Peyer's patch (tissue), 4 donors: ENCODE results near the gene AHRR. TPM values are rescaled to one million over a fixed set of nuclear protein-coding genes. Genes with fewer than 3 reads are reported as not detected.

ENCODE experiments used
- DNase-seq, 3 donors: peaks; one replicate each; pipeline ENCODE4 v3.0.0-alpha.2; 2017 to 2019
- H3K27ac ChIP-seq, 4 donors: fragments of 200-600 bp; sonication (generic); one replicate each; pipeline ENCODE4 v1.5.1; 2016 to 2019
- H3K27me3 ChIP-seq, 2 donors: fragments of 200-600 bp; sonication (generic); one replicate each; pipeline ENCODE4 v1.5.1; 2019
- H3K36me3 ChIP-seq, 3 donors: fragments of 200-600 bp; sonication (generic); one replicate each; pipeline ENCODE4 v1.5.1; 2016 to 2019
- H3K4me1 ChIP-seq, 4 donors: fragments of 200-600 bp; sonication (generic); one replicate each; pipeline ENCODE4 v1.5.1; 2016 to 2019
- H3K4me3 ChIP-seq, 4 donors: fragments of 200-600 bp; sonication (generic); 1 replicate in 3 of 4; 2 replicates in 1 of 4; pipeline ENCODE4 v1.5.1; 2016 to 2019; ENCODE audit warnings: mild to moderate bottlenecking in 1 of 4
- H3K9me3 ChIP-seq, 4 donors: fragments of 200-600 bp; sonication (generic); one replicate each; pipeline ENCODE4 v1.5.1; 2016 to 2019; ENCODE audit warnings: mild to moderate bottlenecking in 1 of 4
- CTCF ChIP-seq, 6 experiments: fragments of 450-650 bp in 4 of 6; fragments of 200-600 bp in 2 of 6; sonication (generic) in 1 of 6; IDR thresholded peaks; one replicate each; pipeline ENCODE4 v1.5.1; 2017 to 2019; ENCODE audit warnings: antibody characterized with exemption in 6 of 6, mild to moderate bottlenecking in 3 of 6, moderate library complexity in 1 of 6
- POLR2A ChIP-seq, 2 donors: fragments of 450-650 bp; IDR thresholded peaks; one replicate each; pipeline ENCODE4 v1.5.1; 2017; ENCODE audit warnings: antibody characterized with exemption in 2 of 2, mild to moderate bottlenecking in 2 of 2, moderate library complexity in 2 of 2
- total RNA-seq, 4 donors: library from RNA; depleted of rRNA; stranded (reverse); fragments of >200 nt; gene quantifications; one replicate each; pipeline ENCODE4 v1.1.0, GENCODE V29; 2016

Gene AHRR
- total RNA-seq, 4 donors from 2014 or later: 1.6 to 28.1 (median 2.4) TPM

GRCh38 chr5:416636-416960 lies 95.1 kb downstream of the AHRR start:
- H3K9me3 ChIP-seq: no peaks in the 10 kb centered on the region
- H3K36me3 ChIP-seq: no peaks in the 10 kb centered on the region
- DNase-seq: no peak
- H3K27ac ChIP-seq: peak overlapping the region in 1 of 4 donors; percentile 71
- TF ChIP-seq CTCF (IDR thresholded peaks at IDR 0.05) (no peak), POLR2A (IDR thresholded peaks at IDR 0.05) (no peak)
- H3K4me3 ChIP-seq: no peak overlapping the region
- no peaks in the 10 kb centered on the region for H3K27me3 ChIP-seq
- no peaks in the 10 kb centered on the region for H3K4me1 ChIP-seq

GRCh38 chr5:417301-418161 lies 96.0 kb downstream of the AHRR start:
- H3K4me1 ChIP-seq: no peaks in the 10 kb centered on the region
- H3K27ac ChIP-seq: no peak overlapping the region
- no peaks in the 10 kb centered on the region for H3K36me3 ChIP-seq
- peak in 1 of 3 donors; percentile 29 for DNase-seq
- TF ChIP-seq POLR2A (IDR thresholded peaks at IDR 0.05) (no peak), CTCF (IDR thresholded peaks at IDR 0.05) (no peak)
- no peak overlapping the region for H3K4me3 ChIP-seq
- H3K9me3 ChIP-seq: no peaks in the 10 kb centered on the region
- no peaks in the 10 kb centered on the region for H3K27me3 ChIP-seq

GRCh38 chr5:418162-419121 lies 96.9 kb downstream of the AHRR start:
- Histone ChIP-seq H3K4me3 (no peak overlapping the region), H3K27ac (no peak overlapping the region), H3K36me3 (no peaks in the 10 kb centered on the region), H3K4me1 (no peaks in the 10 kb centered on the region), H3K27me3 (no peaks in the 10 kb centered on the region), H3K9me3 (no peaks in the 10 kb centered on the region)
- peak in 1 of 3 donors; percentile 33 for DNase-seq
- TF ChIP-seq CTCF (IDR thresholded peaks at IDR 0.05) (no peak), POLR2A (IDR thresholded peaks at IDR 0.05) (no peak)

- no peaks in the 10 kb centered on the region for H3K9me3 ChIP-seq
- no peaks in the 10 kb centered on the region for H3K36me3 ChIP-seq
- TF ChIP-seq POLR2A (IDR thresholded peaks at IDR 0.05) (no peak), CTCF (IDR thresholded peaks at IDR 0.05) (no peak)
- no peak for DNase-seq
- H3K4me1 ChIP-seq: no peaks in the 10 kb centered on the region
- H3K4me3 ChIP-seq: no peak overlapping the region
- H3K27me3 ChIP-seq: no peaks in the 10 kb centered on the region
- no peak overlapping the region for H3K27ac ChIP-seq
Observed at GRCh38 chr5:419970-420369, 98.5 kb downstream of the AHRR start.

- no peak overlapping the region for H3K4me3 ChIP-seq
- H3K27ac ChIP-seq: no peak overlapping the region
- peak in 2 of 3 donors; percentile 43 to 46 for DNase-seq
- no peaks in the 10 kb centered on the region for H3K9me3 ChIP-seq
- H3K4me1 ChIP-seq: no peaks in the 10 kb centered on the region
- TF ChIP-seq CTCF (IDR thresholded peaks at IDR 0.05): no peak
- no peak for TF ChIP-seq POLR2A (IDR thresholded peaks at IDR 0.05)
- no peaks in the 10 kb centered on the region for H3K36me3 ChIP-seq
- no peaks in the 10 kb centered on the region for H3K27me3 ChIP-seq
Observed at GRCh38 chr5:420632-421286, 99.2 kb downstream of the AHRR start.
